Osteoblast (primary cell): ENCODE measurements around the gene C1RL. TPM values are rescaled to one million over a fixed set of nuclear protein-coding genes. Genes with fewer than 3 reads are reported as not detected.
A peak's percentile ranks its signal among the peaks of the same experiment; 100 is the strongest.

ENCODE experiments used
- DNase-seq: peaks from one replicate; pipeline ENCODE4 v3.0.0; 2011; ENCODE audit warnings: low spot score, mixed read lengths; ENCODE audit not compliant: insufficient read length; ENCODE audit errors: missing footprints
- H2AFZ ChIP-seq: 2 replicates; pipeline ENCODE4 v1.6.0; 2011; ENCODE audit warnings: mild to moderate bottlenecking, low read length
- H3K27ac ChIP-seq: 2 replicates; pipeline ENCODE4 v1.5.1; 2011; ENCODE audit warnings: mild to moderate bottlenecking, low read depth, low read length, moderate library complexity
- H3K27me3 ChIP-seq: 2 replicates; pipeline ENCODE4 v1.6.0; 2012; ENCODE audit warnings: mild to moderate bottlenecking, control low read depth, inconsistent platforms, low read length, moderate library complexity; ENCODE audit not compliant: insufficient read depth
- H3K36me3 ChIP-seq: 2 replicates; pipeline ENCODE4 v1.5.1; 2011; ENCODE audit warnings: mild to moderate bottlenecking, low read length, control low read depth, moderate library complexity; ENCODE audit not compliant: insufficient read depth
- H3K4me1 ChIP-seq: 2 replicates; pipeline ENCODE4 v1.5.1; 2011; ENCODE audit warnings: mild to moderate bottlenecking, low read length, control low read depth, moderate library complexity; ENCODE audit not compliant: insufficient read depth
- H3K4me2 ChIP-seq: 2 replicates; pipeline ENCODE4 v1.6.0; 2011; ENCODE audit warnings: mild to moderate bottlenecking, low read length; ENCODE audit not compliant: insufficient read depth
- H3K4me3 ChIP-seq: fragments of 200-600 bp; sonication (generic); 3 replicates; pipeline ENCODE4 v1.5.1; 2012; ENCODE audit warnings: mild to moderate bottlenecking, low read length, inconsistent platforms; ENCODE audit not compliant: insufficient read depth
- H3K79me2 ChIP-seq: 2 replicates; pipeline ENCODE4 v1.6.0; 2012; ENCODE audit warnings: mild to moderate bottlenecking, low read length, control low read depth, inconsistent platforms; ENCODE audit not compliant: insufficient read depth
- H3K9me3 ChIP-seq: 2 replicates; pipeline ENCODE4 v1.5.1; 2011; ENCODE audit warnings: low read depth, low read length, control low read depth
- H4K20me1 ChIP-seq: 2 replicates; pipeline ENCODE4 v1.6.0; 2012; ENCODE audit warnings: mild to moderate bottlenecking, low read length, control low read depth; ENCODE audit not compliant: insufficient read depth
- CTCF ChIP-seq: IDR thresholded peaks from 2 replicates; pipeline ENCODE4 v1.5.1; 2011; ENCODE audit warnings: mild to moderate bottlenecking, low read depth, low read length, moderate library complexity; ENCODE audit errors: extremely low read depth
- total RNA-seq: library from RNA; depleted of rRNA; stranded (reverse); fragments of >200 nt; gene quantifications from 2 replicates; pipeline ENCODE4 v1.2.3, GENCODE V29; 2012

Gene C1RL
- total RNA-seq, 1 donor, result 63.7 TPM

GRCh38 chr12:7075518-7075917 lies 33.5 kb downstream of the C1RL start:
- H3K27ac ChIP-seq, result no peak overlapping the region

GRCh38 chr12:7073946-7074345 lies 35.1 kb downstream of the C1RL start:
- DNase-seq, result no peak
- H3K36me3 ChIP-seq, result no peaks in the 10 kb centered on the region
- no peak overlapping the region for H3K4me2 ChIP-seq
- H4K20me1 ChIP-seq, result no peaks in the 10 kb centered on the region
- no peak overlapping the region for H2AFZ ChIP-seq
- peaks cover 17% of the 10 kb centered on the region for H3K4me1 ChIP-seq
- no peaks in the 10 kb centered on the region for H3K79me2 ChIP-seq
- H3K4me3 ChIP-seq, result no peak overlapping the region
- no peaks in the 10 kb centered on the region for H3K27me3 ChIP-seq
- no peak for TF ChIP-seq CTCF
- H3K9me3 ChIP-seq, result no peaks in the 10 kb centered on the region
- no peak overlapping the region for H3K27ac ChIP-seq

More at GRCh38 chr12:7075518-7075917, 33.5 kb downstream of the C1RL start:
- Histone ChIP-seq H3K4me3 (no peak overlapping the region), H3K9me3 (no peaks in the 10 kb centered on the region), H3K4me2 (no peak overlapping the region), H3K79me2 (no peaks in the 10 kb centered on the region), H4K20me1 (no peaks in the 10 kb centered on the region), H3K27me3 (no peaks in the 10 kb centered on the region), H3K36me3 (peaks cover 4% of the 10 kb centered on the region), H3K4me1 (peaks cover 29% of the 10 kb centered on the region), H2AFZ (no peak overlapping the region)
- no peak for TF ChIP-seq CTCF
- DNase-seq, result no peak

- no peaks in the 10 kb centered on the region for H3K27me3 ChIP-seq
- DNase-seq, result peak; percentile 31
- H4K20me1 ChIP-seq, result no peaks in the 10 kb centered on the region
- H3K27ac ChIP-seq, result no peak overlapping the region
- H3K4me2 ChIP-seq, result no peak overlapping the region
- H3K9me3 ChIP-seq, result no peaks in the 10 kb centered on the region
- peaks cover 19% of the 10 kb centered on the region for H3K4me1 ChIP-seq
- H3K4me3 ChIP-seq, result no peak overlapping the region
- no peak overlapping the region for H2AFZ ChIP-seq
- H3K79me2 ChIP-seq, result no peaks in the 10 kb centered on the region
- TF ChIP-seq CTCF, result no peak
- no peaks in the 10 kb centered on the region for H3K36me3 ChIP-seq
These were observed 36.5 kb downstream of the C1RL start for GRCh38 chr12:7072554-7072953.

- H3K9me3 ChIP-seq, result no peaks in the 10 kb centered on the region
- no peaks in the 10 kb centered on the region for H4K20me1 ChIP-seq
- no peak overlapping the region for H3K4me2 ChIP-seq
- no peak overlapping the region for H2AFZ ChIP-seq
- no peaks in the 10 kb centered on the region for H3K79me2 ChIP-seq
- peaks cover 1% of the 10 kb centered on the region for H3K36me3 ChIP-seq
- no peak overlapping the region for H3K4me3 ChIP-seq
- no peaks in the 10 kb centered on the region for H3K27me3 ChIP-seq
- no peak for TF ChIP-seq CTCF
- H3K27ac ChIP-seq, result no peak overlapping the region
- peaks cover 19% of the 10 kb centered on the region for H3K4me1 ChIP-seq
- DNase-seq, result peak; percentile 14
These were observed 37.0 kb downstream of the C1RL start for GRCh38 chr12:7072035-7072434.
